GM10266 (cell line): ENCODE data around the gene GPR132.
"Not testable (repeated sequence)": the region's sequence is repeated elsewhere in the genome, so short reads cannot be mapped to it uniquely, and the experiment has no call there.

Experiments used
- DNase-seq: peaks from one replicate; pipeline ENCODE4 v3.0.0; 2012; ENCODE audit errors: extremely low spot score
- TF ChIP-seq, protein P1 (sequence below): IDR thresholded peaks from 2 replicates; pipeline ENCODE4 v1.5.1; 2012; ENCODE audit warnings: mild to moderate bottlenecking, low read depth; ENCODE audit not compliant: control insufficient read depth, insufficient read depth; ENCODE audit errors: missing control alignments

The GPR132 gene, protein sequence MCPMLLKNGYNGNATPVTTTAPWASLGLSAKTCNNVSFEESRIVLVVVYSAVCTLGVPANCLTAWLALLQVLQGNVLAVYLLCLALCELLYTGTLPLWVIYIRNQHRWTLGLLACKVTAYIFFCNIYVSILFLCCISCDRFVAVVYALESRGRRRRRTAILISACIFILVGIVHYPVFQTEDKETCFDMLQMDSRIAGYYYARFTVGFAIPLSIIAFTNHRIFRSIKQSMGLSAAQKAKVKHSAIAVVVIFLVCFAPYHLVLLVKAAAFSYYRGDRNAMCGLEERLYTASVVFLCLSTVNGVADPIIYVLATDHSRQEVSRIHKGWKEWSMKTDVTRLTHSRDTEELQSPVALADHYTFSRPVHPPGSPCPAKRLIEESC

DNA sequence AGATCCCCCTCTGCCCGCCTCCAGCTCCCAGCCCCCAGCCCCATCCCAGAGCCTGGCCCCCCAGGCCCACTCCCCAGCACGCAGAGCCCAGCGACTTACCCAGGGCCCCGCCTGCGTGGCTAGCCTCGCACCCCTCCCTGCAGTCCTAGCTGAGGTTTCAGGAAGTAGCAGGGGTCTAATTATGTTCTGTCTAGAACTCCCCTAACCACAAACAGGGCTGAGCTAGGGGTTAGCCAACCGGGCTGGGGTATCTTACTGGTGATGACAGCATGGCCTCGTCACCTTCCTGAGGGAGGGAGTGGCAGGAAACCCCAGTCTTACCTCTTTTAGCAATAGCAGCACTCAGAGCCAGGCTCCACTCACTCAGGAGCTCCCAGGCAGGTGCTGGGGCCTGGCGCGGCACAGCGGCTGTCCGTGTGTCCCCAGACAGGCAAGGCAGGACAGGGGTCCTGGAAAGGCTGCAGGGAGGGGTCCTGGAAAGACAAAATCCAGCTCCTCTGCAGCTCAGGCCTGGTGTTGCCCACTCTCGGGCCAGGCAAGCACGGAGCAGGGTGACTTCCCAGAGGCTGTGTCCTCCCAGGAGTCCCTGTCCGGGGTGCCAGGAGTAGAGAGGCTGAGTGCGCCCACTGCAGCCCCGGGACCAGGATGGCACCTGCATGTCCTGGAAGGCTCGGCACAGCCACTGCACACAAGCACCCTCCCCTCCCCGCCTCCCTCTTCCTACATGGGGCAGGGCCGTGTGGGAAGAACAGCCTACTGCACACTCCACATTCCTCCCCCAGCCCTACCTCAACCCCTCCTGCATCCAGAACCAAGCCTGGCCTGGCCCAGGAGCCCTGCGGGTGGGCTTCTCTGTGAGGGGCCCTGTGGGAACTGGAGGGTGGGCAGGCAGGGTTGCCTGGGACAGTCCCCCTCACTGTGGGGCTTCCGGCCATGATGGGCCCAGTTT is at the start of gene GPR132:
Gene GPR132, minus strand, starts transcription at position 151 of the 949 bp plus-strand sequence. CDS start 10,010 bp downstream, outside the sequence.
- DNase-seq, result peak; percentile 93
- TF ChIP-seq, protein P1, sequence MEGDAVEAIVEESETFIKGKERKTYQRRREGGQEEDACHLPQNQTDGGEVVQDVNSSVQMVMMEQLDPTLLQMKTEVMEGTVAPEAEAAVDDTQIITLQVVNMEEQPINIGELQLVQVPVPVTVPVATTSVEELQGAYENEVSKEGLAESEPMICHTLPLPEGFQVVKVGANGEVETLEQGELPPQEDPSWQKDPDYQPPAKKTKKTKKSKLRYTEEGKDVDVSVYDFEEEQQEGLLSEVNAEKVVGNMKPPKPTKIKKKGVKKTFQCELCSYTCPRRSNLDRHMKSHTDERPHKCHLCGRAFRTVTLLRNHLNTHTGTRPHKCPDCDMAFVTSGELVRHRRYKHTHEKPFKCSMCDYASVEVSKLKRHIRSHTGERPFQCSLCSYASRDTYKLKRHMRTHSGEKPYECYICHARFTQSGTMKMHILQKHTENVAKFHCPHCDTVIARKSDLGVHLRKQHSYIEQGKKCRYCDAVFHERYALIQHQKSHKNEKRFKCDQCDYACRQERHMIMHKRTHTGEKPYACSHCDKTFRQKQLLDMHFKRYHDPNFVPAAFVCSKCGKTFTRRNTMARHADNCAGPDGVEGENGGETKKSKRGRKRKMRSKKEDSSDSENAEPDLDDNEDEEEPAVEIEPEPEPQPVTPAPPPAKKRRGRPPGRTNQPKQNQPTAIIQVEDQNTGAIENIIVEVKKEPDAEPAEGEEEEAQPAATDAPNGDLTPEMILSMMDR, result no peak

DNA sequence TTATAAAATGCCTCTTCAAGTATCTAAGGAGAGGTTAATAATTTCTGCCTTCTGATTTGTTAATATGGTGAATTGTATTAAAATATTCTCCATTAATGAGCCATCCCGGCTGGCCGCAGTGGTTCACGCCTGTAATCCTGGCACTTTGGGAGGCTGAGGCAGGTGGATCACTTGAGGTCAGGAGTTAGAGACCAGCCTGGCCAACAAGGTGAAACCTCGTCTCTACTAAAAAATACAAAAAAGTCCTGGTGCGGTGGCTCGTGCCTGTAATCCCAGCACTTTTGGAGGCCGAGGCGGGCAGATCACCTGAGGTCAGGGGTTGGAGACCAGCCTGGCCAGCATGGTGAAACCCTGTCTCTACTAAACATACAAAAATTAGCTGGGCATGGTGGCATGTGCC is 44.0 kb upstream of the GPR132 start:
- not testable (repeated sequence) for DNase-seq

DNA sequence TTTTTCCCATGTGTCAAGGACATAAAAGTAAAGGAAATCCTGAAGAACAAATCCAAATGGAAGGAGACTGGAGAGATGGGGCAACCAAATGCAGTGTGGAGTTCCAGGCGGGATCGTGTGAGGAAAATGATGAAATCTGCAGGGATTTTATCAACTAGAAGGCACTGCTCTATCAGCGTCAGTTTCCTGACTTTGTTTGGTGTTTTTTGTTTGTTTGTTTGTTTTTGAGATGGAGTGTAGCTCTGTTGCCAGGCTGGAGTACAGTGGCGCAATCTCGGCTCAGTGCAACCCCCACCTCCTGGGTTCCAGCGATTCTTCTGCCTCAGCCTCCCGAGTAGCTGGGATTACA is 43.3 kb upstream of the GPR132 start:
- TF ChIP-seq, protein P1, result no peak
- no peak for DNase-seq

DNA sequence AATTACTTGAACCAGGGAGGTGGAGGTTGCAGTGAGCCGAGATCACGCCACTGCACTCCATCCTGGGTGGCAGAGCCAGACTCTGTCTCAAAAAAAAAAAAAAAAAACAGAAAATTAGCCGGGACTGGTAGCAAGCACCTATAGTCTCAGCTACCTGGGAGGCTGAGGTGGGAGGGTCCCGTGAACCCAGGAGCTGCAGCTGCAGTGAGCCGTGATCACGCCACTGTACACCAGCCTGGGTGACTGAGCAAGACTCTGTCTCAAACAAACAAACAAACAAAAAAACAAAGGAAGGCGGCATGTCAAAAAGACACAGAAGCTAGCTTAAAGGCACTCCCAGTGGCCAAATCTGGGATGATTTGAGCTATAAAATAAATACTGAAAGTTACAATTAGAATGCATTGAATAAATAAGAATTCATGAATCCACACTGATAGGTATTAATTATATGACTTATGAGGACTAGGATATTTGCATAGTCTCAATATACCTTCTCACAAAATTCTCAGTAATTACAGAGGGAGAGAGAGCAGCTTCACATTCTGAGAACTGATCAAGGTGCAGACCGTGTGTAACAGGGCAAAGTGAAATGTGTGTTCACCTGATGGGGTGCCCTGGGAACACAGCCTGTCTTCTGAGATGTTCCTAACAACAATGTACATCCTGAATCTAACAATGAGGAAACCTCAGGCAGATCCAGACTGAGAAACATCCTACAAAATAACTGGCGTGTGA is 42.7 kb upstream of the GPR132 start:
- no peak for DNase-seq
- TF ChIP-seq, protein P1, result no peak

DNA sequence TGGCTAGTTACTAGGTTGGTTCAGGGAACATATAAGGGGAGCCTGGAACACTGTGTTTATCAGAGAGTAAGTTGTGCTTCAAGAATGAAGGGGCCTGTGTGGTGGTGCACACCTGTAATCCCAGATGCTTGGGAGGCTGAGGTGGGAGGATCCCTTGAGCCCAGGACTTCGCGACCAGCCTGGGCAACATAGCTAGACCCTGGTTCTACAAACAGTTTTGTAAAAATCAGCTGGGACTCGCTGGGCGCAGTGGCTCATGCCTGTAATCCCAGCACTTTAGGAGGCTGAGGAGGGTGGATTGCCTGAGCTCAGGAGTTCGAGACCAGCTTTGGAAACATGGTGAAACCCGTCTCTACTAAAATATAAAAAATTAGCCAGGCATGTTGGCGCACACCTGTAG is 42.1 kb upstream of the GPR132 start:
- TF ChIP-seq, protein P1, result no peak
- no peak for DNase-seq

DNA sequence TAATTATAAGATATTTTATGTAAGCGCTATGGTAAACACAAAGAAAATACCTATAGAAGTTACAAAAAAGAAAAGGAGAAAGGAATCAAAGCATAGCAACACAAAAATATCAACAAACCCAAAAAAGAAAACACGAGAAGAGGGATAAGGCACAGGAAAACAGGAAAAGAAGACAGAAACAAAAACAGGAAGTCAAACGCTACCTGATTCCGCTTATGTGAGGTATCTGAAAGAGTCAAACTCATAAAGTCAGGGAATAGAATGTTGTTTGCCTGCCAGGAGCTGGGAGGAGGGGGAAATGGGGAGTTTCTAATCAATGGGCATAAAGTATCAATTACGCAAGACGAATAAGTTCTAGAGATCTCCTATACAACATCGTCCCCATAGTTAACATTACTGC is 39.9 kb upstream of the GPR132 start:
- TF ChIP-seq, protein P1, result no peak
- DNase-seq, result no peak

DNA sequence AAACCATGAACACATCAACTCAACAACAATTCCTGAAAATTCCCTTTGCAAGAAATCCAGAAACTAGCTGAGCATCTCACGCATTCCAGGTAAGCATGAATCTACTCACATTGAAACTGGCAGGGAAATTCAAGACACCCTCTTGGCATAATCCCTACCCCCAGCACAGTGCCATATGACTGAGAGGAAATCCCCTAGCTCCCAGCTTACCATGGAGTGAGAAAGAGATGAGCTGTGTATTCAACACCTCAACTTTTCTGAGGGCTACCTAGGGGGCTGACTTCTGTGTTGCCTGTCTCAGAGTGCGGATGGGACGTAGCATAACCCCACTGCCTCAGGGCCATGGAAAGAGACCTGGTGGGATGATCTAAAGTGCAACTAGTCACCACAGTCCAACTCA is 37.7 kb upstream of the GPR132 start:
- DNase-seq, result no peak
- TF ChIP-seq, protein P1, result no peak
